HepG2 (cell line): Measurements from ENCODE around the gene PRR12. TPM values are rescaled to one million over a fixed set of nuclear protein-coding genes. Genes with fewer than 3 reads are reported as not detected.

ENCODE experiments used
- ATAC-seq: fragments of 200-7000 bp; cut with Tn5 transposase; 3 replicates; pipeline ENCODE4 v1.9.1; 2020; ENCODE audit warnings: mild to moderate bottlenecking, moderate library complexity
- BruUV-seq: library from RNA; stranded (reverse); fragments of 400-500 nt; replicated peaks from 2 replicates; lab custom pipeline; 2021; lab: Mats Ljungman, UMichigan
- CTCF ChIA-PET: fragments of 300-600 bp; formaldehyde crosslinking; extraction: SDS; loops from one replicate; lab custom pipeline; 2021; ENCODE audit warnings: low total read pairs, inconsistent platforms, low intra/inter-chr PET ratio; lab: Yijun Ruan, JAX
- POLR2A ChIA-PET: fragments of 350-600 bp; sonication (Branson Sonifier 250); formaldehyde crosslinking; loops from one replicate; lab custom pipeline; 2020; ENCODE audit warnings: antibody characterized with exemption, inconsistent platforms; lab: Yijun Ruan, JAX
- DNase-seq: peaks from one replicate; pipeline ENCODE4 v3.0.0-alpha.2; 2015; ENCODE audit warnings: low spot score
- FAIRE-seq: peaks from 3 replicates; lab custom pipeline; 2011; peaks lifted over from hg19 to GRCh38; lab: Jason Lieb, UNC
- H2AFZ ChIP-seq: one replicate; pipeline ENCODE4 v1.6.1; 2011; ENCODE audit warnings: low read length, inconsistent platforms
- H3K27ac ChIP-seq: fragments of 300-600 bp; 3 replicates; pipeline ENCODE4 v1.8.0; 2011; ENCODE audit warnings: mixed run types, mild to moderate bottlenecking, mixed read lengths, low read length, inconsistent platforms; ENCODE audit not compliant: insufficient read depth; ENCODE audit errors: extremely low read length
- H3K27me3 ChIP-seq, 2 experiments: fragments of 200-600 bp in 1 of 2; 2 replicates in 1 of 2; 3 replicates in 1 of 2; pipeline versions ENCODE4 v1.6.0 to v1.8.0; 2011; ENCODE audit warnings: low read length in 2 of 2, mild to moderate bottlenecking in 2 of 2, moderate library complexity in 2 of 2, inconsistent platforms in 1 of 2; ENCODE audit not compliant: insufficient read depth in 2 of 2, control insufficient read depth in 1 of 2
- H3K36me3 ChIP-seq, 2 experiments: fragments of 200-600 bp in 1 of 2; replicated peaks in 1 of 2; 2 replicates in 1 of 2; 3 replicates in 1 of 2; pipeline versions ENCODE4 v1.5.1 to v1.8.0; 2011; ENCODE audit warnings: low read length in 2 of 2, inconsistent platforms in 1 of 2; ENCODE audit not compliant: insufficient read depth in 2 of 2, control insufficient read depth in 1 of 2
- H3K4me1 ChIP-seq: 2 replicates; pipeline ENCODE4 v1.5.1; 2012; ENCODE audit warnings: low read length, inconsistent platforms; ENCODE audit not compliant: insufficient read depth
- H3K4me2 ChIP-seq: 2 replicates; pipeline ENCODE4 v1.6.0; 2011; ENCODE audit warnings: low read depth, low read length, inconsistent platforms
- H3K4me3 ChIP-seq, 3 experiments: fragments of 200-600 bp in 1 of 3; sonication (generic), shearing (Covaris generic) in 1 of 3; replicated peaks in 1 of 3; 2 replicates each; pipeline ENCODE4 v1.5.1; 2011 to 2016; ENCODE audit warnings: low read length in 3 of 3, inconsistent platforms in 2 of 3, low read depth in 2 of 3, mild to moderate bottlenecking in 2 of 3, control low read depth in 1 of 3, mixed read lengths in 1 of 3; ENCODE audit not compliant: insufficient read depth in 1 of 3
- H3K79me2 ChIP-seq: one replicate; pipeline ENCODE4 v1.6.1; 2011; ENCODE audit warnings: low read length, inconsistent platforms; ENCODE audit not compliant: insufficient read depth
- H3K9ac ChIP-seq: 2 replicates; pipeline ENCODE4 v1.6.0; 2011; ENCODE audit warnings: mild to moderate bottlenecking, low read depth, low read length, inconsistent platforms; ENCODE audit not compliant: insufficient read depth
- H3K9me3 ChIP-seq: 2 replicates; pipeline ENCODE4 v1.5.1; 2012; ENCODE audit warnings: mild to moderate bottlenecking, low read length
- H4K20me1 ChIP-seq: 2 replicates; pipeline ENCODE4 v1.6.0; 2011; ENCODE audit warnings: inconsistent platforms, mild to moderate bottlenecking, low read length, moderate library complexity; ENCODE audit not compliant: insufficient read depth
- EP300 ChIP-seq, 3 experiments: sonication (generic) in 1 of 3; formaldehyde crosslinking in 1 of 3; IDR thresholded peaks; 2 replicates each; pipeline versions ENCODE4 v1.5.1 to v1.6.1; 2011 to 2020; ENCODE audit warnings: low read depth in 2 of 3, low read length in 2 of 3, borderline replicate concordance in 1 of 3, improper control_type of control experiment in 1 of 3, mild to moderate bottlenecking in 1 of 3, missing genetic modification reagents in 1 of 3, moderate library complexity in 1 of 3
- HNF4G ChIP-seq, 2 experiments: sonication (generic) in 1 of 2; formaldehyde crosslinking in 1 of 2; IDR thresholded peaks; 2 replicates each; pipeline versions ENCODE4 v1.4.0 to v1.6.1; 2011 to 2020; ENCODE audit warnings: borderline replicate concordance in 2 of 2, low read depth in 2 of 2, mild to moderate bottlenecking in 2 of 2, low read length in 1 of 2, missing genetic modification reagents in 1 of 2, moderate library complexity in 1 of 2
- ISX ChIP-seq: sonication (generic); formaldehyde crosslinking; conservative IDR thresholded peaks from 2 replicates; pipeline ENCODE4 v1.5.0; 2020; ENCODE audit warnings: missing genetic modification reagents
- RARA ChIP-seq: IDR thresholded peaks from 2 replicates; pipeline ENCODE4 v1.6.1; 2016; ENCODE audit warnings: missing genetic modification reagents, missing compliant biosample characterization
- RFX1 ChIP-seq: fragments of 450-650 bp; IDR thresholded peaks from 2 replicates; pipeline ENCODE4 v1.6.1; 2017
- RFX3 ChIP-seq: IDR thresholded peaks from 2 replicates; pipeline ENCODE4 v1.6.1; 2016; ENCODE audit warnings: missing biosample characterization, missing genetic modification reagents
- RFX5 ChIP-seq: IDR thresholded peaks from 2 replicates; pipeline ENCODE4 v1.6.1; 2011; ENCODE audit warnings: low read depth, low read length, improper control_type of control experiment
- ZBTB21 ChIP-seq: sonication (generic); formaldehyde crosslinking; IDR thresholded peaks from 2 replicates; pipeline ENCODE4 v1.4.0; 2020; ENCODE audit warnings: missing genetic modification reagents
- ZBTB7A ChIP-seq: sonication (generic); formaldehyde crosslinking; IDR thresholded peaks from 2 replicates; pipeline ENCODE4 v1.8.0; 2022; ENCODE audit warnings: mild to moderate bottlenecking, missing genetic modification reagents
- ZNF256 ChIP-seq: sonication (generic); formaldehyde crosslinking; conservative IDR thresholded peaks from 2 replicates; pipeline ENCODE4 v1.4.0; 2020; ENCODE audit warnings: missing genetic modification reagents
- ZNF598 ChIP-seq: sonication (generic); formaldehyde crosslinking; IDR thresholded peaks from 2 replicates; pipeline ENCODE4 v1.5.1; 2020; ENCODE audit warnings: mild to moderate bottlenecking, missing genetic modification reagents, borderline replicate concordance
- WGBS: methylation state at CpG from one replicate; pipeline ENCODE4 v1.1.6; 2017; ENCODE audit warnings: low lambda C conversion rate; 5-methylcytosine and 5-hydroxymethylcytosine counted together
- in situ Hi-C: cut with HindIII; loops from 2 replicates; pipeline ENCODE4 v1.10.0; 2017; ENCODE audit warnings: low pct_unique_long_range_greater_than_20kb; ENCODE audit not compliant: extremely low pct_ligation_motif_present
- intact Hi-C: fragments of 100-400 bp; cut with micrococcal nuclease; formaldehyde crosslinking; loops from one replicate; pipeline ENCODE4 v1.10.0; 2022; ENCODE audit not compliant: unreplicated experiment
- polyA plus RNA-seq, 8 experiments: library from polyadenylated mRNA; depleted of rRNA in 3 of 8; stranded (reverse) in 7 of 8; unstranded in 1 of 8; fragments of >200 nt; fragmentation: Illumina TruSeq in 4 of 8; extraction: Trizol in 4 of 8; gene quantifications; 2 replicates each; pipeline versions ENCODE4 v1.2.1 to v1.2.3, GENCODE V29; 2011 to 2016; ENCODE audit warnings: low read depth in 4 of 8, missing spikeins in 1 of 8, mixed read lengths in 1 of 8; ENCODE audit not compliant: insufficient read depth in 1 of 8
- total RNA-seq, 5 experiments: library from RNA; depleted of rRNA; stranded (reverse); fragments of >200 nt; fragmentation: Illumina TruSeq; extraction: Trizol; gene quantifications; 2 replicates each; pipeline ENCODE4 v1.2.3, GENCODE V29; 2016; ENCODE audit warnings: low read depth in 1 of 5
- TF ChIP-seq, protein P1 (sequence below): sonication (generic); formaldehyde crosslinking; IDR thresholded peaks from 2 replicates; pipeline ENCODE4 v1.4.0; 2020; ENCODE audit warnings: missing genetic modification reagents, borderline replicate concordance
- TF ChIP-seq, protein P2 (sequence below): sonication (generic); formaldehyde crosslinking; IDR thresholded peaks from 2 replicates; pipeline ENCODE4 v1.8.1; 2022; ENCODE audit warnings: low read depth, mild to moderate bottlenecking, missing genetic modification reagents

The PRR12 gene
- total and polyA plus RNA-seq, 2 of the 13 experiments (the other 11 are each of a cell fraction or from before 2014, with no cell fraction given) = 0.62 to 1.5 TPM

DNA sequence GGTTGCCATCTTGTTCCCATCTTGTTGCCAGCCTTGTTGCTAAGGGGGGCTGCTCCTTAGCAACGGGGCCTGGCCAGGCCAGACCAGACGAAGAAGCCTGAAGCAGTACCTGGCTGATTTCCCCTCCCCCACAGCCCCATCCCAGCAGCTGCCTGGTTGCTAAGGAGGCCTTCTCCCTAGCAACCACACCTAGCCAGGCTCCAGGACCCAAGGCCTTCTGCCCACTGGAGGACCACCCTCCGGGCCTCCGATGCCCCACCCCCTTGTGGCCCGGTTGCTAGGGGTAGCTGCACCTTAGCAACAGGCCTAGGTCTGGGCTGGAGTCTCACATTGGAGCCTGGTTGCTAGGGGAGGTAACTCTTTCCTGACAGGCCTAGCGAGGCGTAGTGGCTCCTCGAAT is 6.0 kb upstream of the PRR12 start:
- in situ Hi-C loops = no loop called here
- H3K27ac ChIP-seq = no peak overlapping the region
- H3K4me1 ChIP-seq = peaks cover 31% of the 10 kb centered on the region
- TF ChIP-seq, protein P1, sequence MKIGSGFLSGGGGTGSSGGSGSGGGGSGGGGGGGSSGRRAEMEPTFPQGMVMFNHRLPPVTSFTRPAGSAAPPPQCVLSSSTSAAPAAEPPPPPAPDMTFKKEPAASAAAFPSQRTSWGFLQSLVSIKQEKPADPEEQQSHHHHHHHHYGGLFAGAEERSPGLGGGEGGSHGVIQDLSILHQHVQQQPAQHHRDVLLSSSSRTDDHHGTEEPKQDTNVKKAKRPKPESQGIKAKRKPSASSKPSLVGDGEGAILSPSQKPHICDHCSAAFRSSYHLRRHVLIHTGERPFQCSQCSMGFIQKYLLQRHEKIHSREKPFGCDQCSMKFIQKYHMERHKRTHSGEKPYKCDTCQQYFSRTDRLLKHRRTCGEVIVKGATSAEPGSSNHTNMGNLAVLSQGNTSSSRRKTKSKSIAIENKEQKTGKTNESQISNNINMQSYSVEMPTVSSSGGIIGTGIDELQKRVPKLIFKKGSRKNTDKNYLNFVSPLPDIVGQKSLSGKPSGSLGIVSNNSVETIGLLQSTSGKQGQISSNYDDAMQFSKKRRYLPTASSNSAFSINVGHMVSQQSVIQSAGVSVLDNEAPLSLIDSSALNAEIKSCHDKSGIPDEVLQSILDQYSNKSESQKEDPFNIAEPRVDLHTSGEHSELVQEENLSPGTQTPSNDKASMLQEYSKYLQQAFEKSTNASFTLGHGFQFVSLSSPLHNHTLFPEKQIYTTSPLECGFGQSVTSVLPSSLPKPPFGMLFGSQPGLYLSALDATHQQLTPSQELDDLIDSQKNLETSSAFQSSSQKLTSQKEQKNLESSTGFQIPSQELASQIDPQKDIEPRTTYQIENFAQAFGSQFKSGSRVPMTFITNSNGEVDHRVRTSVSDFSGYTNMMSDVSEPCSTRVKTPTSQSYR (CRISPR knock-in tag) = peak; percentile 29; the same call in 1 of the 2 replicates
- TF ChIP-seq RFX5 (peak; percentile 64; the same call in 1 of the 2 replicates), ZBTB21 (CRISPR knock-in tag) (no peak), RFX3 (peak; percentile 62), ISX (CRISPR knock-in tag) (no peak), RFX1 (peak; percentile 69)
- TF ChIP-seq, all 625 proteins: peak for 4
- Histone ChIP-seq H3K9me3 (no peaks in the 10 kb centered on the region), H3K36me3 (no peaks in the 10 kb centered on the region), H3K27me3 (peaks cover 0 to 3% of the 10 kb centered on the region in 2 experiments; a peak in 1 of 5 replicates), H4K20me1 (no peaks in the 10 kb centered on the region), H3K4me3 (no peak overlapping the region), H2AFZ (no peak overlapping the region), H3K9ac (no peak overlapping the region), H3K79me2 (peaks cover 5% of the 10 kb centered on the region), H3K4me2 (no peak overlapping the region)
- ATAC-seq (no peak), DNase-seq (no peak), FAIRE-seq (no peak)
- WGBS = 18% methylated on average over 3 of the region's 8 CpGs
- CTCF ChIA-PET = no interaction called here
- intact Hi-C loops = no loop called here
- BruUV-seq = no TSS peak
- POLR2A ChIA-PET = interaction anchor here (0.6 to 1.5 kb wide), 2 partner anchors 79 to 141 kb away, joined by 3 read pairs; no protein-coding TSS in a partner anchor

DNA sequence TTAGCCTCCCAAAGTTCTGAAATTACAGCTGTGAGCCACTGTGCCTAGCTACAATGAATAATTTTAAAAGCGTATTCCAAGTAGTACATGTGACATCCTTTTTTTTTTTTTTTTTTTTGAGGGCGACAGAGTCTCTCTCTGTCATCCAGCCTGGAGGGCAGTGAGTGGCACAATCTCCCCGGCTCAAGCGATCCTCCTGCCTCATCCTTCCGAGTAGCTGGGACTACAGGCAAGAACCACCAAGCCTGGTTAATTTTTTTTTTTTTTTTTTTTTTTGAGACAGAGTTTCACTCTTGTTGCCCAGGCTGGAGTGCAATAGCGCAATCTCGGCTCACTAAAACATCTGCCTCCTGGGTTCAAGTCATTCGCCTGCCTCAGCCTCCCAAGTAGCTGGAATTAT is 3.8 kb upstream of the PRR12 start:
- H3K4me3 ChIP-seq = no peak overlapping the region
- in situ Hi-C loops (no loop called here), intact Hi-C loops (no loop called here)
- WGBS = 79% methylated on average over 8 of the region's 8 CpGs
- no peaks in the 10 kb centered on the region for H3K36me3 ChIP-seq
- H3K27ac ChIP-seq = no peak overlapping the region
- peaks cover 24% of the 10 kb centered on the region for H3K4me1 ChIP-seq
- no peak for DNase-seq
- H3K9ac ChIP-seq = no peak overlapping the region
- POLR2A ChIA-PET = interaction anchor here (0.7 kb wide), 1 partner anchor 91 kb away, joined by 4 read pairs; the partner anchor contains the start of gene RPS11
- no peak overlapping the region for H2AFZ ChIP-seq
- no peaks in the 10 kb centered on the region for H3K9me3 ChIP-seq
- no peaks in the 10 kb centered on the region for H4K20me1 ChIP-seq
- no peaks in the 10 kb centered on the region; a peak in 1 of 5 replicates for H3K27me3 ChIP-seq
- no peak for FAIRE-seq
- ATAC-seq = no peak
- BruUV-seq = no TSS peak
- H3K79me2 ChIP-seq = peaks cover 7% of the 10 kb centered on the region
- CTCF ChIA-PET = no interaction called here
- no peak overlapping the region for H3K4me2 ChIP-seq
- TF ChIP-seq RARA (CRISPR knock-in tag) (no peak), ZNF598 (CRISPR knock-in tag) (no peak), ZNF256 (CRISPR knock-in tag) (no peak), EP300 (IDR thresholded peaks at IDR 0.05; ENCODE audit: low read depth in 2 of 2, low read length in 2 of 2) (no peak), EP300 (CRISPR knock-in tag; IDR thresholded peaks at IDR 0.05; ENCODE audit: borderline replicate concordance) (no peak), HNF4G (IDR thresholded peaks at IDR 0.05; ENCODE audit: borderline replicate concordance, low read depth, low read length) (no peak), HNF4G (CRISPR knock-in tag; IDR thresholded peaks at IDR 0.05; ENCODE audit: borderline replicate concordance, low read depth) (no peak), ZBTB7A (CRISPR knock-in tag) (no peak)
- TF ChIP-seq, protein P2, sequence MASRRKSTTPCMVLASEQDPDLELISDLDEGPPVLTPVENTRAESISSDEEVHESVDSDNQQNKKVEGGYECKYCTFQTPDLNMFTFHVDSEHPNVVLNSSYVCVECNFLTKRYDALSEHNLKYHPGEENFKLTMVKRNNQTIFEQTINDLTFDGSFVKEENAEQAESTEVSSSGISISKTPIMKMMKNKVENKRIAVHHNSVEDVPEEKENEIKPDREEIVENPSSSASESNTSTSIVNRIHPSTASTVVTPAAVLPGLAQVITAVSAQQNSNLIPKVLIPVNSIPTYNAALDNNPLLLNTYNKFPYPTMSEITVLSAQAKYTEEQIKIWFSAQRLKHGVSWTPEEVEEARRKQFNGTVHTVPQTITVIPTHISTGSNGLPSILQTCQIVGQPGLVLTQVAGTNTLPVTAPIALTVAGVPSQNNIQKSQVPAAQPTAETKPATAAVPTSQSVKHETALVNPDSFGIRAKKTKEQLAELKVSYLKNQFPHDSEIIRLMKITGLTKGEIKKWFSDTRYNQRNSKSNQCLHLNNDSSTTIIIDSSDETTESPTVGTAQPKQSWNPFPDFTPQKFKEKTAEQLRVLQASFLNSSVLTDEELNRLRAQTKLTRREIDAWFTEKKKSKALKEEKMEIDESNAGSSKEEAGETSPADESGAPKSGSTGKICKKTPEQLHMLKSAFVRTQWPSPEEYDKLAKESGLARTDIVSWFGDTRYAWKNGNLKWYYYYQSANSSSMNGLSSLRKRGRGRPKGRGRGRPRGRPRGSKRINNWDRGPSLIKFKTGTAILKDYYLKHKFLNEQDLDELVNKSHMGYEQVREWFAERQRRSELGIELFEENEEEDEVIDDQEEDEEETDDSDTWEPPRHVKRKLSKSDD = no peak
